ENCODE measurements around the gene INCENP.
"Not testable (repeated sequence)": the region's sequence is repeated elsewhere in the genome, so short reads cannot be mapped to it uniquely, and the experiment has no call there.

INCENP gene

GRCh38 chr11:62166371-62166770, 42.6 kb downstream of the INCENP start:
- in situ Hi-C loops (cut with MboI; ENCODE audit: low sequenced_read_pairs): no loop called here

- in situ Hi-C loops (cut with MboI; ENCODE audit: low sequenced_read_pairs): no loop called here
Measured at GRCh38 chr11:62169448-62169847, 45.6 kb downstream of the INCENP start.

DNA sequence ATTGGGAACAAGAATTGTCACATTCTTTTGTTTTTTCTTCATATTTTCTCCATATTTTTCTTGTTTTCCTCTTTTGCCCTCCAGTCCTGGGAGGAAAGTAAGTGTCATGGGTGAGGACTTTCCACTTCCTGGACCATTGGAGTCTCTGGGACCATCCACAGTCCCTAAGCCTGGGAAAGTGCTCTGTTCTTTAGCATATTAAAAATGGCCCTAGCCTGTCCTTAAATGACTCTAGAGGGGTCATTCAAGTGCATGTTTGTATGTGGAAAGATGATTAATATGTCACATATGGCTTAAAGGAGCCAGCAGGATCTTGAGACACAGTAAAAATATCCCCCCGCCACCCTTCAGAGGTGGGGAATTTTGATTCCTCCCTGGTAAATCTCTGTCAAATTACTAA, 46.1 kb downstream of the INCENP start:
- in situ Hi-C loops (cut with MboI; ENCODE audit: low sequenced_read_pairs): no loop called here

- in situ Hi-C loops (cut with MboI; ENCODE audit: low sequenced_read_pairs): no loop called here
Measured at GRCh38 chr11:62171261-62171723, 47.5 kb downstream of the INCENP start.

DNA sequence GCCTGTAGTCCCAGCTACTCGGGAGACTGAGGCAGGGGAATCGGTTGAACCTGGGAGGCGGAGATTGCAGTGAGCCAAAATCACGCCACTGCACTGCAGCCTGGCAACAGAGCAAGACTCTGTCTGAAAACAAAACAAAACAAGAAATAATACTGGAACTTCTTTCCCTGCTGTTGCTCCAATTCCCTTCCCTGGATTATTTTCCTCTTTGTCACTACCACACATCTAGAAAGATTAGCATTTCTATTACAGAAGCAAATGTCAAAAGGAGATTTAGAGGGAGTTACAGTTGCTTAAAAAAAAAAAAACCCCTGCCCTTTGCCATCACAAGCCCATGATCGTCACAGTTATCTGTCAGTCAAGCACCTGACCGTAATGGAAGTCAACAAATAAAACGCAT, 48.5 kb downstream of the INCENP start:
- in situ Hi-C loops (cut with MboI; ENCODE audit: low sequenced_read_pairs): no loop called here

- in situ Hi-C loops (cut with MboI; ENCODE audit: low sequenced_read_pairs): no loop called here
Measured at GRCh38 chr11:62176766-62177165, 53.0 kb downstream of the INCENP start.

GRCh38 chr11:62179995-62180394, 56.2 kb downstream of the INCENP start:
- in situ Hi-C loops (cut with MboI; ENCODE audit: low sequenced_read_pairs): no loop called here

DNA sequence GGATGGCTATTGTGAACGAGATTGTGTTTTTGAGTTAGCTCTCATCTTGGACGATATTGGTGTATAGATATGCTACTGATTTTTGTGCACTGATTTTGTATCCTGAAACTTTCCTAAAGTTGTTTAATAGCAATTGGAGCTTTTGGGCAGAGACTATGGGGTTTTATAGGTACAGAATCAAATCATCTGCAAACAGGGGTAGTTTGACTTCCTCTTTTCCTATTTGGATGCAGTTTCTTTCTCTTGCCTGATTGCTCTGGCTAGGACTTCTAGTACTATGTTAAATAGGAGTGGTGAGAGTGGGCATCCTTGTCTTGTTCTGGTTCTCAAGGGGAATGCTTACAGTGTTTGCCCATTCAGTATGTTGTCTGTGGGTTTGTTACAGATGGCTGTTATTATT, 57.3 kb downstream of the INCENP start:
- in situ Hi-C loops (cut with MboI; ENCODE audit: low sequenced_read_pairs): no loop called here

GRCh38 chr11:62182147-62182891, 58.5 kb downstream of the INCENP start:
- in situ Hi-C loops (cut with MboI; ENCODE audit: low sequenced_read_pairs): no loop called here

DNA sequence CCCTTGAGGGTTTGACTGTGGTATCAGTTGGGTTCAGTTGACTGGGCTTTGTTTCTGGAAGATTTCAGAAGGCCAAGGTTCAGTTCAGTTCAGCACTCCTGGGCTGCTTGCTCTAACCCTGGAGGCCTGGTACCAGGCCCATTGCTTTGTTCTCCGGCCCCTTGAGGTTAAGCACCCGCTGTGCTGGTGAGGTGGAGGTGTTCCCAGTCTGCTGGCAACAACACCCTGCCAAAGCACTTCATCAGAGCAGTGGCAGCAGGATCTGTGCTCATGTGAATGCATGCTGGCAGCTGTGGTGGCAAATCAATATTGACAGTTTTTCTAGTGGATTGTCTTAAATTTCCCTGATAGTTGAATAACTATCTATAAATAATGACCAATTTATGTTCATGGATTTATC, 62.4 kb downstream of the INCENP start:
- in situ Hi-C loops (cut with MboI; ENCODE audit: low sequenced_read_pairs): no loop called here

GRCh38 chr11:62190011-62190410, 66.2 kb downstream of the INCENP start, which contains the start of gene SCGB1D1:
Gene SCGB1D1, plus strand, starts transcription at chr11:62190216. Its CDS starts 69 bp downstream, at chr11:62190285.
- in situ Hi-C loops (cut with MboI; ENCODE audit: low sequenced_read_pairs): no loop called here

GRCh38 chr11:62193952-62194351, 70.1 kb downstream of the INCENP start:
- in situ Hi-C loops (cut with MboI; ENCODE audit: low sequenced_read_pairs): no loop called here

DNA sequence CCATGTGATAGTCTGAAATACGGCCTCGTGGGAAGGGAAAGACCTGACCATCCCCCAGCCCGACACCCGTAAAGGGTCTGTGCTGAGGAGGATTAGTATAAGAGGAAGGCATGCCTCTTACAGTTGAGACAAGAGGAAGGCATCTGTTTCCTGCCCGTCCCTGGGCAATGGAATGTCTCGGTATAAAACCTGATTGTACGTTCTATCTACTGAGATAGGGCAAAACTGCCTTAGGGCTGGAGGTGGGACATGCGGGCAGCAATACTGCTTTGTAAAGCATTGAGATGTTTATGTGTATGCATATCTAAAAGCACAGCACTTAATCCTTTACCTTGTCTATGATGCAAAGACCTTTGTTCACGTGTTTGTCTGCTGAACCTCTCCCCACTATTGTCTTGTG, 71.2 kb downstream of the INCENP start:
- in situ Hi-C loops (cut with MboI; ENCODE audit: low sequenced_read_pairs): not testable (repeated sequence)

DNA sequence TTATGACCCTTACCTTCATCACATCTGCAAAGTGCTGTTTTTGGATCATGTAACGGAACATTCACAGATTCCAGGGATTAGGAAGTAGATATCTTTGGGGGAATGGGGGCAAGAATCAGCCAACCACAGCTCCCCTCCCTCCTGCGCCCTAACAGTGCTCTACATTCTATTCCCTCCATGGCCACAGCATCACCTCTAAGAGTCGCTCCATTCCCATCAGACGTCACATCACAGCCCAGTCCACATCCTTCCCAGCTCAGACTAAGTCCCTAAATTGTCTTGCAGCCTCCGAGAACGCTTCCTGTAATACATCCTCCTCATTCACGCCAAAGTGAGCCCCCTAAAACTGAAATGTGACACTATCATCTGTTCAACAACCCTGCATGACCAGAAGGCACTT, 72.1 kb downstream of the INCENP start:
- in situ Hi-C loops (cut with MboI; ENCODE audit: low sequenced_read_pairs): no loop called here

GRCh38 chr11:62197400-62197799, 73.6 kb downstream of the INCENP start:
- in situ Hi-C loops (cut with MboI; ENCODE audit: low sequenced_read_pairs): not testable (repeated sequence)

DNA sequence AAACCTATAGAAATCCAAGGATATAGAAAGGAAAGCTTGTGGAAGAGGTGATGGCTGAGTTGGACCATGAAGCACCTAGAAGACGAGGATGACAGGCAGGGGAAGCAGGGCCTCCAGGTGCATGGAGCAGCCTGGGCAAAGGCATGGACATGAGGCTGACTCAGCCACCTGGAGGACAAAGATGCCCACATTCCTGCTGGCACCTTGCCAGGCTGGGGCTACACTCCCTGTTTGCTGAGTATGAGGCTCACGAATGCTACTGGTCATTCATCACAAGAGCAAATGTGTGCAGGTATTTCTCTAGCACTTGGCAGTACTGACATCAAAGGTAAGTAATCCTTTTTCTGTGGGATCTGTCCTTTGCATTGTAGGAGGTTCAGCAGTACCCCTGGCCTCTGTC, 77.6 kb downstream of the INCENP start:
- in situ Hi-C loops (cut with MboI; ENCODE audit: low sequenced_read_pairs): no loop called here
